A549 treated with RU486 at 1 μM for 4 hours (cell line): ENCODE results near the gene GFM1. TPM values are rescaled to one million over a fixed set of nuclear protein-coding genes. Genes with fewer than 3 reads are reported as not detected.

ENCODE experiments used
- total RNA-seq: library from RNA; stranded (reverse); fragments of 200-300 nt; extraction: Qiagen RNA extraction; gene quantifications from 5 replicates; pipeline ENCODE4 v1.2.3, GENCODE V29; 2022; ENCODE audit warnings: low read depth

GFM1 gene
- total RNA-seq: 35.1 to 65.7 TPM (median 41.5 TPM) in 5 replicates

DNA sequence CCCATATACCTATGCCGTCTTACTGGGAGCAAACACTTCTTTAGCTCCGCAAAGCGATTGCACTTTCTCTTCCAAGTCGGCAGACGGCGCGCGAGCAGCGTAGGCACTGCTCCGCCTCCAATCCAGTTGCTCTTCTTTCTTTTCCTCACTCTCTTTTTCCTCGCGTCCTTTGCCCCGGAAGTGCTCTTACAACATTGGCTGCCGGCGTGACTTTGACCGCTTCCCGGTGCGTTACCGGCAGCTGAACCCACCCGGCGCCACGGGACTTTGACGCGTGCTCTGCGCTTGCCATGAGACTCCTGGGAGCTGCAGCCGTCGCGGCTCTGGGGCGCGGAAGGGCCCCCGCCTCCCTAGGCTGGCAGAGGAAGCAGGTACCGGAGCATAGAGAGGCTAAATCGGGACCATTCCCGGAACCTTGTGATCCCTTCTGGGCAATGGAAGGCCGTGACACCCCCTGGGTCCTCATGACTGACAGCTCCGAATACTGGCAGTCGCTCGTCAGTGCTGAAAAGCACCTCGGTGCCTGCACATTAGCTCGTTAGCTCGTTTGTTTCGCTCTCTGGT, at the start of gene GFM1:
Gene GFM1 (plus strand): TSS at position 183 of the 564 bp plus-strand sequence. CDS start 108 bp downstream, at position 291.

DNA sequence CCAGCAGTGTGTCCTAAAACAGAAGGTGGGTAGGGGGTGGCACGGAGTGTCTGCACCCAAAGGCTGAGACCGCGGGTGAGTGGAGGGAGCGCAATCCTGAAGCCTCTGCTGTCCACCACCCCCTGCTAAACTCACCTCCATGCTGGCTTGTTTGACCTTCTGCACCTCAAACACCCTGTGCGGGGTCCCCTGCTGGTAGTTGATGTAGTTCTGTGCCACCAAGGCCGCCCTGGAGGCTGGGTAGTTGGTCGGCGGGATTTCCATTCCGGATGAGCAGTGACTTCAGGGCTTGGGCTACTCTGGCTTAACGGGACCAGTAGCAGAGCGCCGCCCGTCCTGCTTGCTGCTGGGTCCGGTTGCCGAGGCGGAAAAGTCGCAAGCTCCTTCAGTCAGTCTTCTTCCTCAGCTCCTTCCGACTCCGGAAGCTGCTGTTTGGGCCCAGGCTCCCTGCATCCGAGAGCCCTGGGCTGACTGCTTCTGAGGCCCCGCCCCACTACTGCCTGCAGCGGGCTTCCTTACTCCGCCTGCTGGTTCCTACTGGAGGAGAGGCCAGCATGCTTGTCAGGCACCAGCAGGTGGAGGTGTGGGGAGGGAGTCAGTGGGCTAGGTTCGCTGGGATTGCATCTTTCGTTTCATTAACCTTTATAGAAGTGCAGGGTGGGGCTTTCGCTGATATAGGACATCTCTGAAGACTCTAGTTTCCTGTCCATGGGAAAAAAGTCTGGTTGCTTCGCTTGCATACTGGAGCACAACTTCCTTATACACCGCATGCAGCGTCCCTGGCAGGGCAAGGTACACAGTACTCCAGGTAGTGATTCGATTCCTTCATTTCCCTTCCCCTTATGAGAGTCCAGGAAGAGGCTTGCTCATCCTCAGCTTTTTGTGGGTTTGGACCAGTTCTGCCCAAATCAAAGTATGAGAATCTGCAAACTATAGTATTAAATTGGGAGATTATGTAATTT, 28.2 kb downstream of the GFM1 start, which contains the start of gene LXN:
Gene LXN (minus strand): TSS at position 434 of the 962 bp plus-strand sequence. CDS start 170 bp downstream, at position 264.

DNA sequence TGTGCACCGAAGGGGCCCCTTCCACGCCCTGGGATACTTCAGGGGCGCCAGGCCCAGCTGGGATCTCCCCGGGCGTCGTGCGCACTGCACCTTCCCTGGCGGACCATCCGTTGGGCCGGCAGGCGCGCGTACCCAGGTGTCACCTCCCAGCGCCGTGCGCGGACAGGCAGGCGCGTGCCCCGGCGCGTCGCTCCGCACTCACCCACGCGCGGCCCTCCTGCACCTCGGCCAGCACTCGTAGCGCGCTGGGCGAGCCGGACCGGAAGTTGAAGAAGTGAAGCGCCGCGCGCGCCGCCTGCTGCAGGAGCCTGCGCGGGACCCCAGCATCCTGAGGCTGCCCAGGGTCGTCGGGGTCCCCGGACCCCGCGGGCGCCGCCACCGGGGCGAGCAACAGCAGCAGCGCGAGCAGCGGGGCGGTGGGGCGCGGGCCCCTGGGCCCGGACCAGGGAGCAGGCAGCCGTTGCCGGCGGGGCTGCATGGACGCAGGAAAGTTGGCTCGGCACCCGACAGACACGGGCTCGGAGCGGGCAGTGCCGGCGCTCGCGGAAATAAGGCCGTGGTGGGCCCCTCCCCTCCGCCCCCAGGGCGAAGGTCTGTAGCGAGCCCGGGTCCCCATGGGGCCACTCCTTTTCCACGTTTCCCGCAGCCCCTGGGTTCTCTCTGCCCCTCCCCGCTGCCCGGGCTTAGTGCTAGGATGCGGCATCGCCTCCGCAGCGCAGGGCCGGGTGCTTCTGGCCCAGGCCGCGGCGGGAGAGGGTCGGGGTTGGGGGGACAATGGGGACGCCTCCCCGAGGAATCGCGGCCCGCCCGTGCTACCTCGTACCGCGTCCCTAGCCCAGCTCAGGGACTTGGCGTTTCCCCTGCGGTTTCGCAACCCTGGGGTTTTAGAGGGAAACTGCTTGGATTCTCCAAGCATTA, 87.9 kb downstream of the GFM1 start, which contains the start of gene RARRES1:
Gene RARRES1 (minus strand): TSS at position 520 of the 918 bp plus-strand sequence. CDS start 42 bp downstream, at position 478.

Other genes starting within 250 kb of the GFM1 start
- gene MLF1, start 73.3 kb upstream of the GFM1 start, total RNA-seq: 22.3 to 30.0 TPM (median 27.6 TPM) in 5 replicates
- 62.1 to 116 TPM (median 93.7 TPM) in 5 replicates for gene LXN, start 28.1 kb downstream of the GFM1 start, total RNA-seq
- 9.2 to 13.4 TPM (median 11.7 TPM) in 5 replicates for gene RARRES1, start 87.9 kb downstream of the GFM1 start, total RNA-seq
- gene MFSD1, start 157.5 kb downstream of the GFM1 start, total RNA-seq: 33.8 to 57.8 TPM (median 49.0 TPM) in 5 replicates